Activated CD4-positive, alpha-beta T cell treated with anti-CD3 and anti-CD28 coated beads, Interleukin-2, amount 10 ng/mL, durations not matched to agents 7 days and 5 days (primary cell): Measurements from ENCODE around the gene NCKAP5. TPM values are rescaled to one million over a fixed set of nuclear protein-coding genes. Genes with fewer than 3 reads are reported as not detected.

Experiments
- CTCF ChIA-PET: fragments of 350-600 bp; sonication (Branson Sonifier 250); formaldehyde crosslinking; loops from one replicate; lab custom pipeline; 2021; ENCODE audit warnings: antibody characterized with exemption; lab: Charles Lee
- POLR2A ChIA-PET: fragments of 350-600 bp; sonication (Branson Sonifier 250); formaldehyde crosslinking; loops from one replicate; lab custom pipeline; 2021; ENCODE audit warnings: antibody characterized with exemption; lab: Charles Lee
- DNase-seq: peaks from one replicate; pipeline ENCODE4 v3.0.0-alpha.2; 2020
- H3K27ac Mint-ChIP-seq: one replicate; pipeline ENCODE4 v1.8.0; 2021; ENCODE audit warnings: mild to moderate bottlenecking, moderate library complexity, mixed read lengths
- H3K27me3 Mint-ChIP-seq: one replicate; pipeline ENCODE4 v1.8.0; 2021; ENCODE audit warnings: mixed read lengths
- H3K36me3 Mint-ChIP-seq: one replicate; pipeline ENCODE4 v1.8.0; 2021; ENCODE audit warnings: low read depth, mixed read lengths
- H3K4me1 Mint-ChIP-seq: one replicate; pipeline ENCODE4 v1.8.0; 2021; ENCODE audit warnings: mixed read lengths
- H3K4me3 Mint-ChIP-seq: one replicate; pipeline ENCODE4 v1.8.0; 2021; ENCODE audit warnings: mild to moderate bottlenecking, moderate library complexity, mixed read lengths
- H3K9me3 Mint-ChIP-seq: one replicate; pipeline ENCODE4 v1.8.0; 2021; ENCODE audit warnings: mixed read lengths
- total RNA-seq, 2 experiments: library from RNA; stranded (reverse); gene quantifications; one replicate each; pipeline ENCODE4 v1.2.3, GENCODE V29; 2021

The NCKAP5 gene
- total RNA-seq, 2 experiments from 2014 or later, result not detected

DNA sequence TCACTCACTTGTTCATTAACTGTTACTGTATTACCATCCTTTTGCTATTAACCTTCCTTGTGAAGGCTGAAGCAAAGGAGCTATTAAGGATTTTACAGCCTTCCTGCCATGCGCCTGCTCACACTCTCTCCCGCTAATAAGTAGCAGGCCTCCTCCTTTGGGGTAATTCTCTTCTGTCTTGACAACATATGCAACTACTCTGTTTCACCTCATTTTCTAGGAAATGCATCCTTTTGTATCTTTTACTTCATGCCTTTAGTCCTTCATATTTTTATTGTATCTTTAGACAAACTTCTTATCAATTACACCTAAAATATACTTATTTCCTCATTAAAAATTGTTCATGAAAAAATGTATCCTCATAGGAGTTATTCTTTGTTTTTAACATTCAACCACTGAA is 463.4 kb downstream of the NCKAP5 start:
- no peak overlapping the region for H3K4me3 Mint-ChIP-seq
- H3K36me3 Mint-ChIP-seq, result no peaks in the 10 kb centered on the region
- ChIA-PET POLR2A (no interaction called here), CTCF (no interaction called here)
- no peak overlapping the region for H3K27ac Mint-ChIP-seq
- H3K9me3 Mint-ChIP-seq, result no peaks in the 10 kb centered on the region
- H3K27me3 Mint-ChIP-seq, result no peaks in the 10 kb centered on the region
- no peaks in the 10 kb centered on the region for H3K4me1 Mint-ChIP-seq
- DNase-seq, result no peak

DNA sequence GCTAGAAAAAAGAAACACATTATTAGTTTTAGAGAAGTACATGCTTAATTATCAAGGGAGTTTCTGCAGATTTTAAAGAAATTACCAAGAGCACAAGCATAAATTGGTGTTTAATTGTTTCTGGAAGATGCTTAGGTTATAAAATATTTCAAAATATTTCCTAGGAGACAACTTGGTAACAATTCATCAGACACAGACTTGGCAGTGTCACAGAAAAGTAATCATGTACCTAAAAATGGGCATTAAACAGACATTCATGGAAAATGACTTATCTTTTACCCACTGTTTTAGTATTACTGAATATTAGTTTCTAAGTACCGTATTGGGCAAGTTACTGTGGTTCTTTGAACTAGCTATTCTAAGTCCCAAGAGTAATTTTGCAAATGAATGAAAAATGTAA is 469.5 kb downstream of the NCKAP5 start:
- H3K27me3 Mint-ChIP-seq, result no peaks in the 10 kb centered on the region
- no peak for DNase-seq
- H3K36me3 Mint-ChIP-seq, result no peaks in the 10 kb centered on the region
- CTCF ChIA-PET, result no interaction called here
- POLR2A ChIA-PET, result no interaction called here
- H3K4me1 Mint-ChIP-seq, result no peaks in the 10 kb centered on the region
- no peak overlapping the region for H3K27ac Mint-ChIP-seq
- H3K4me3 Mint-ChIP-seq, result no peak overlapping the region
- H3K9me3 Mint-ChIP-seq, result no peaks in the 10 kb centered on the region

DNA sequence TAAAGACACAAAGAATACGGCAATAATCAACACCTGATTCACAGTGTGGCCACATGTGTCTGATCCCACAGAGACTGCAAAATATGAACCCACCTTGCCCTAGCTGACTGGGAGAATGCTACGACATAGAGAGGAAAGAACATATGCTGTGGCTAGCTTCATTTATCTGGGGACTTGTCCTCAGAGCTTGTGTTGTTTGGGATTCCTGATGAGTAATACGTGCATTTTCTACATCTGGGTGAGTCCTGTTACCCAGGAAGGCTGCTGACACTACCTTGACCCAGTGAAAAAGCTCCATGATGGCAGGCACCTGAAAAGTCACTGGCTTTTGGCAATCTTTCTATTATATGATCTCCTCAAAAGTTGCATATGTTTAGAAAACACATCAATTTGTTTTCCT is 470.6 kb downstream of the NCKAP5 start:
- Mint-ChIP-seq H3K4me1 (no peaks in the 10 kb centered on the region), H3K9me3 (no peaks in the 10 kb centered on the region), H3K27ac (no peak overlapping the region), H3K4me3 (no peak overlapping the region), H3K36me3 (no peaks in the 10 kb centered on the region), H3K27me3 (no peaks in the 10 kb centered on the region)
- ChIA-PET POLR2A (no interaction called here), CTCF (no interaction called here)
- DNase-seq, result no peak

DNA sequence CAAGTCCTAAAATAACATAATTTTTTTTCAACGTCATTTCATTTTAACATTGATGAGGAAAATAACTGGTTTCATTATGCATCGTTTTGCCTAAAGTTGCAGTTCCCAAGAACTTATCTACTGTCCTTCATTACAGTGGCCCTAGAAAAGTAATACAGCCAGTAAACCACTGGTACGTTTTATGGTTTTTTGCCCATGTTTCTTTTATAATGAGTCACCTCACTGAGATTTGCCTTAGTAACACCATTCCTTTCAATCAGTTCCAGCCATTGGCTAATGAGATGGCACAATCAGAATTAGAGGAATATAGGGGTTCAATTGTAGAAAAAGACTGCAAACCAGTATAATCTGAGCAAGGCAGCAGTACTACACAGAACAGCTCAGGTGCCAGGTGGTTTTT is 475.7 kb downstream of the NCKAP5 start:
- no peak overlapping the region for H3K27ac Mint-ChIP-seq
- H3K4me3 Mint-ChIP-seq, result no peak overlapping the region
- no peaks in the 10 kb centered on the region for H3K9me3 Mint-ChIP-seq
- ChIA-PET POLR2A (no interaction called here), CTCF (no interaction called here)
- H3K27me3 Mint-ChIP-seq, result no peaks in the 10 kb centered on the region
- H3K4me1 Mint-ChIP-seq, result no peaks in the 10 kb centered on the region
- H3K36me3 Mint-ChIP-seq, result no peaks in the 10 kb centered on the region
- DNase-seq, result no peak

DNA sequence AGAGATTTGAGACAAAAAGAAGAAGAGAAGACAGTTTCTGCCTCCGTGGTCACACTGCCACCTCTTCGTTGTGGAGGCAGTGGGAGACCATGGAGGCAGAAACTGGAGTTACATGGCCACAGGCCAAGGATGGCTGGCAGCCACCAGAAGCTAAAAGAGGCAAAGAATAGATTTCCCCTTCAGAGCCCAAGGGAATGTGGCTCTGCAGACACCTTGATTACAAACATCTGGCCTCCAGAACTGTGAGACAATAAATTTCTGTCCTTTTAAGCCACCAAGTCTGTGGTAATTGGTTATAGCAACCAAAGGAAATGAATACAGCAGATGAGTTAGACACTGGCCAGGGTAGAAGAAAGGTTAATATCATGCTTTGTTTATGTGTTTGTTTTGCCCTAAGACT is 477.9 kb downstream of the NCKAP5 start:
- Mint-ChIP-seq H3K27me3 (no peaks in the 10 kb centered on the region), H3K36me3 (no peaks in the 10 kb centered on the region), H3K4me1 (no peaks in the 10 kb centered on the region), H3K9me3 (no peaks in the 10 kb centered on the region), H3K4me3 (no peak overlapping the region), H3K27ac (no peak overlapping the region)
- DNase-seq, result no peak
- CTCF ChIA-PET, result interaction anchor here (0.6 kb wide), 2 partner anchors 492 to 524 kb away, joined by 3 read pairs; no protein-coding TSS in a partner anchor
- POLR2A ChIA-PET, result no interaction called here

DNA sequence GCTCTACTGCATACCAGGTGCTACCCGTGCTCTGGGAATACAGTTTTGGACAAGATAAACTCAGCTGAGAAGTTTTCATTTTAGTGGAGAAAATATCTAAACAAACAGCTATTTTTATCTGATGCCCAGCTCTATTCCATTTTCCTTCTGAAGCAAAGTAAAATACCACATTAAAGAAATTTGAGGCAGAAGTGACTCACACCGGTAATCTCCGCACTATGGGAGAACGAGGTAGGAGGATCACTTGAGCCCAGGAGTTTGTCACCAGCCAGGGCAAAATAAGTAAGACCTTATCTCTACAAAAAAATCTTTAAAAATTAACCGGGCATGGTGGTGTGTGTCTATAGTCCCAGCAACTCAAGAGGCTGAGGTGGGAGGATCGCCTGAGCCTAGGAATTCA is 482.1 kb downstream of the NCKAP5 start:
- H3K27me3 Mint-ChIP-seq, result no peaks in the 10 kb centered on the region
- no peaks in the 10 kb centered on the region for H3K9me3 Mint-ChIP-seq
- DNase-seq, result no peak

DNA sequence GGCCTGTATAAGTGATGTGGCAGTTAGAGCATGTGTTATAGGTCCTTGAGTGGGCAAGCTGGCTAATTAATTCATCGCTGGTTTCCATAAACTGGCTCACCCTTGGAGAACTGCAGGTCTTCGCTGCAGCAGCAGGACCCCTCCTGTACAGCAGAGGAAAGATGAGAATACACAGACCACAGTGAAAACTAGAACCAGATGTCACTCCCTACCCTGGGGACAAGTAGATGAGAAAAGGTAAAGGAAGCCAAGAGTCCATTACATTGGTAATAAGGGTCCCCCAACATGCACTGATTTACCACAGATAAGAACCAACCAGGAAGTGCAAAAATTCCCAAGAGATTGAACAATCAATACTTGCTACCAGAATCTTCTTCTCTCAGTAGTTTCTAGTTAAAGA is 482.6 kb downstream of the NCKAP5 start:
- POLR2A ChIA-PET, result no interaction called here
- Mint-ChIP-seq H3K9me3 (no peaks in the 10 kb centered on the region), H3K4me3 (no peak overlapping the region), H3K4me1 (no peaks in the 10 kb centered on the region), H3K27ac (no peak overlapping the region), H3K27me3 (no peaks in the 10 kb centered on the region), H3K36me3 (no peaks in the 10 kb centered on the region)
- CTCF ChIA-PET, result no interaction called here
- DNase-seq, result no peak

More for the DNA sequence above, 482.1 kb downstream of the NCKAP5 start:
- ChIA-PET CTCF (no interaction called here), POLR2A (no interaction called here)
- H3K4me3 Mint-ChIP-seq, result no peak overlapping the region
- no peaks in the 10 kb centered on the region for H3K36me3 Mint-ChIP-seq
- no peak overlapping the region for H3K27ac Mint-ChIP-seq
- no peaks in the 10 kb centered on the region for H3K4me1 Mint-ChIP-seq

DNA sequence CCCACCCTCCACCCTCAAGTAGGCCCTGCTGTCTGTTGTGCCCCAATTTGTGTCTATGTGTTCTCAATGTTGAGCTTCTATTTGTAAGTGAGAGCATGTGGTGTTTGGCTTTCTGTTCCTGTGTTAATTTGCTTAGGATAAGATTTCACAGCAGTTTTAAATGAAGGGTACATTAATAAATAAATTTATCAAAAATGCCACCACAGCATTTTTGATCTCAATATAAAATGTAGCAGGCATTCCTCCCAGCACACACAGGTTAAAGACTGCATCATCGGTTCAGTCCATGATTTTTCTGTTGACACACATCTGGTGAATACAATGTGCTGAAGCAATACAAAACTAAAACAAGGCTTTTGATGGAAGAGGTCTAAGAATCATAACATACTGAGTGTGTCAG is 486.2 kb downstream of the NCKAP5 start:
- ChIA-PET POLR2A (no interaction called here), CTCF (no interaction called here)
- no peak for DNase-seq
- H3K9me3 Mint-ChIP-seq, result no peaks in the 10 kb centered on the region
- no peaks in the 10 kb centered on the region for H3K27me3 Mint-ChIP-seq
- no peaks in the 10 kb centered on the region for H3K36me3 Mint-ChIP-seq
- H3K4me3 Mint-ChIP-seq, result no peak overlapping the region
- H3K4me1 Mint-ChIP-seq, result no peaks in the 10 kb centered on the region
- H3K27ac Mint-ChIP-seq, result no peak overlapping the region

DNA sequence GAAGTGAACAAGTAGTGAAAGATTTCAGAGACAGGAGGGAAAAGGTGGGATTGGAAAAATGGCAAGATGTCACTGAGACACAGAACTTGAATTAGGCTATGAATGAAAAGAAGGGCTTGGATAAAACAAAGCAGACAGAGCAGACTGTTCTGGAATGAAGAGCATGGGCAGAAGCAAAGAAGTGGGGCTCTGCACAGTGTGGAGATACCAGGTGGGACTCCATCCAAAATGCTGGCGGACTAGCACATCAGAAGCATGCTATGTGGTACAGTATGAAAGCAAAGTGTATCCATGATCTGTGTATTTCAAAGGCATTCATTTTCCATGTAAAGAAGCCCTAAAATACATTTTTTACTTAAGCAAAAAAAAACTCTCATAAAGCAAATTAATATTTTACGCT is 487.4 kb downstream of the NCKAP5 start:
- POLR2A ChIA-PET, result no interaction called here
- no peak overlapping the region for H3K27ac Mint-ChIP-seq
- H3K9me3 Mint-ChIP-seq, result no peaks in the 10 kb centered on the region
- CTCF ChIA-PET, result interaction anchor here (0.6 kb wide), 1 partner anchor 1912 kb away, joined by 3 read pairs; no protein-coding TSS in a partner anchor
- no peaks in the 10 kb centered on the region for H3K27me3 Mint-ChIP-seq
- H3K4me3 Mint-ChIP-seq, result no peak overlapping the region
- no peak for DNase-seq
- H3K4me1 Mint-ChIP-seq, result no peaks in the 10 kb centered on the region
- H3K36me3 Mint-ChIP-seq, result no peaks in the 10 kb centered on the region

DNA sequence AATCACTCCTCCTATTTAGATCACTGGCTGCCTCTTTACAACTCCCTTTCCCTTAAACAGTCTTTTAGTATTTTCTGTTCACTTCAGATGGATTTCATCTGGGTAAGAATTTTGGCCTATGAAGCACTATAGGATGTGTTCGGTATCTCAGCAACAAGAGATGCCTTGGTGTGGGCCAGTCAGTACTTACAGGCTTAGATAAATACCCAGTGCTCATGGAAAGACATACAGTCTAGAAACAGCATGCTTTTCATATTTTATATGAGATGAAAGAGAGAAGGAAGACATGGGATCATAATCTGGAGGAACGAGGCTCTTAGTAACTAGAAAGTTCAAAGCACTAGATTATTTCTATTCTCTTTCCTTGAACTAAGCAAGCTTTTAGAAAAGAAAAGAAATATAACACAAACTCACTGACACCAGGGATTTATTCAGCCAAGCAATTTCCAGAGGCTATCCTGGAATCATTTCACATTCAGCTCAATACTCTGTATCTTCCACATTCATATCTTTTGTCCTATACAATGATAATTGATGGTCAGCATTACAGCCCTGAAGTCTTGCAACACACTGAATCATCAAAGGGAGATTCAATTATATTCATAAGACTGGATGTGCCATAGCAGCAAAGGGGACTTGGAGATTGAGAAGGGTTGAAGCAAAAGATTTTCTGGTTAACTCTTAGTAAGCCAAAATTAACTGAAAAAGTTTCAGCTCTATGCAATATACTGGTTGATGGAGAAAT is 489.4 kb downstream of the NCKAP5 start:
- Mint-ChIP-seq H3K9me3 (no peaks in the 10 kb centered on the region), H3K27ac (no peak overlapping the region), H3K27me3 (no peaks in the 10 kb centered on the region), H3K36me3 (no peaks in the 10 kb centered on the region), H3K4me1 (no peaks in the 10 kb centered on the region), H3K4me3 (no peak overlapping the region)
- CTCF ChIA-PET, result interaction anchor here (1.8 kb wide), 1 partner anchor 11 kb away, joined by 4 read pairs; no protein-coding TSS in a partner anchor
- DNase-seq, result no peak
- POLR2A ChIA-PET, result no interaction called here

DNA sequence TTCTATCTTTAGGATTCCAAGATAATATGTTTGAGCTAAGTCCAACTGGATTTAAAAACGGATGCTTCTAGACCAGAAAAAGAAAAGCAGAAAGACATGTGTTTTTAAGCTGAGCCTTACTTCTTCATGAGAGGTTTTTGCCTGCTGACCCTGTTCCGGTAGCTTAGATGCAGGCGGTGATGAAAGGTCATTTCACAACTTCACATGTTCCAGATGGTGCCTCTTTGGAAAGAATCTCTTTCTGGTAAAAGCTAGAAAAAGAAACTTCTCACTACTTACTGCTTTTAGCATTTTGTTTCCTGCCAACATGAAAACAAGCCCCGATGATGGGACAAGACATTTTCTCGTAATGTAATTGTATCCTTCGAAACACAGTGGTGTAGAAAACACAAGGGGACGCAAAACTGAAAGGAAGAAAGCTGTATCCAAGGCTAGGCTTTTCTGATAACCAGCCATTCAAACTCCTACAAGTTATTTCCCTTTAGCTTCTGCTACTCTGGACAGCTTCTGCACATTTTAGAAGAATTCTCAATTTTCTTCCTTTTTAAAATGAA is 490.9 kb downstream of the NCKAP5 start:
- Mint-ChIP-seq H3K9me3 (no peaks in the 10 kb centered on the region), H3K4me3 (no peak overlapping the region), H3K27me3 (no peaks in the 10 kb centered on the region), H3K36me3 (no peaks in the 10 kb centered on the region), H3K27ac (no peak overlapping the region), H3K4me1 (no peaks in the 10 kb centered on the region)
- CTCF ChIA-PET, result interaction anchor here (1.8 kb wide), 1 partner anchor 9 kb away, joined by 4 read pairs; no protein-coding TSS in a partner anchor
- POLR2A ChIA-PET, result no interaction called here
- no peak for DNase-seq

DNA sequence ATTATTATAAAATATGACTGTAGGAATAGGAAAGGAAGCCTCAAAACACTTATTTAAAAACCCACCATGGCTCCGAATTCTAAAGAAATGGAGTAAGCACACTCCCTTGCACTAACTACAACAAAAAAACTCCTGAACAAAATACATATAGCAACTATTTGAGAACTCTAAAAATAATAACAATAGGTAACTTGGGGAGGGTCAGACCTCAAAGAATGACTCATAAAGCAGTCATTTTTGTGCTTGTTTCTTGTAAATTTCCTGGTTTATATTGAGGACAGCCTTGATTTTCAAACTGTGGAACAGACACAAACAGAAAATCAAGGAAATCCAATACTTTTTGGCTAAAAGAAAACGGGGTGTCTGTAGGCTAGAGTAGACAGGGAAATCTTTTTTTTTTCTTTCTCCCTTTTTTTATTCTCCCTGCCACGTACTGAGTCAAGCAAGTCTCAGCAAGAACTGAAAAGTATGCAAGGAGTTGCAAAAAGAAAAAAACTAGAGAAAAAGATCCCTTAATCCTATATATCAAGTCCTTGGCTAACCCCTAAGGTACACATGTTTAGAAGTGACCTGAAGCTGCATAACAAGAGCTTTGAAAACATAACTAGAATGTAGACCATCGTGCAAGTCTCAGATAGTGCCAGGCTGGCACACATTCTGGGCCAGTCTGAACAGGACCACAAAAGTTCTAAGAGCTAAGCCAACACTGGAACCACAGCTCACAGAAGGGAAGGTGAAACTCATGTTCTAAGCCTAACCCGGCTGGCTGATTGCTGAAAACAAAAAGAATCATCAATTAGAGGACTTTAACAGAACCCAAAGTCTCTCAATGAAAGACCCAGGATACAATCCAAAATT is 495.2 kb downstream of the NCKAP5 start:
- Mint-ChIP-seq H3K9me3 (no peaks in the 10 kb centered on the region), H3K4me1 (no peaks in the 10 kb centered on the region), H3K27me3 (no peaks in the 10 kb centered on the region), H3K4me3 (no peak overlapping the region), H3K36me3 (no peaks in the 10 kb centered on the region), H3K27ac (no peak overlapping the region)
- POLR2A ChIA-PET, result no interaction called here
- DNase-seq, result no peak
- CTCF ChIA-PET, result no interaction called here

DNA sequence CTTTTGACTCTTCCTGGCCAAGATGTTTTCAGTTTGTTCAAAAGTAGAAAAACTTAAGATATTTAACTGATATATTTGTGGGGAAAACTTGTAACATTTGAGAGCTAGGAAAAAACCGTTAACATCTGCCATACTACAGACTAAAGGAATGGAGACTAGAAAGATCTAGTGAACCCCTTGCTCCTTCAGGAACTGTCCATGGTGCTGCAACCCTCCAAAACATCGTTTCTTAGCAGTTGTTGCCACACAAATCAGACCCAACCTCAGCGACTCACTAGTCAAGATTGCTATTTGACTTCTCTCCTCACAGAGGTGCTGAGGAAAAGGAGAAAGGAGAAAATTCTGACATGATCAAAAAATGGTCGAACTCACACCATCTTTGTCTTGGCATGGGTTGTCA is 504.5 kb downstream of the NCKAP5 start:
- H3K27ac Mint-ChIP-seq, result no peak overlapping the region
- H3K9me3 Mint-ChIP-seq, result peaks cover 6% of the 10 kb centered on the region
- DNase-seq, result peak; percentile 8
- no peaks in the 10 kb centered on the region for H3K36me3 Mint-ChIP-seq
- POLR2A ChIA-PET, result no interaction called here
- H3K4me3 Mint-ChIP-seq, result no peak overlapping the region
- H3K4me1 Mint-ChIP-seq, result no peaks in the 10 kb centered on the region
- H3K27me3 Mint-ChIP-seq, result no peaks in the 10 kb centered on the region
- CTCF ChIA-PET, result interaction anchor here (0.9 kb wide), 1 partner anchor 191 kb away, joined by 3 read pairs; no protein-coding TSS in a partner anchor
